Embryonic facial prominence (tissue), 1 donor: ENCODE measurements around the gene PFKL.
"Not testable (repeated sequence)": the region's sequence is repeated elsewhere in the genome, so short reads cannot be mapped to it uniquely, and the experiment has no call there.

ENCODE experiments used
- DNase-seq: peaks from one replicate; pipeline ENCODE4 v3.0.0-alpha.2; 2016; ENCODE audit errors: extremely low spot score

PFKL gene

DNA sequence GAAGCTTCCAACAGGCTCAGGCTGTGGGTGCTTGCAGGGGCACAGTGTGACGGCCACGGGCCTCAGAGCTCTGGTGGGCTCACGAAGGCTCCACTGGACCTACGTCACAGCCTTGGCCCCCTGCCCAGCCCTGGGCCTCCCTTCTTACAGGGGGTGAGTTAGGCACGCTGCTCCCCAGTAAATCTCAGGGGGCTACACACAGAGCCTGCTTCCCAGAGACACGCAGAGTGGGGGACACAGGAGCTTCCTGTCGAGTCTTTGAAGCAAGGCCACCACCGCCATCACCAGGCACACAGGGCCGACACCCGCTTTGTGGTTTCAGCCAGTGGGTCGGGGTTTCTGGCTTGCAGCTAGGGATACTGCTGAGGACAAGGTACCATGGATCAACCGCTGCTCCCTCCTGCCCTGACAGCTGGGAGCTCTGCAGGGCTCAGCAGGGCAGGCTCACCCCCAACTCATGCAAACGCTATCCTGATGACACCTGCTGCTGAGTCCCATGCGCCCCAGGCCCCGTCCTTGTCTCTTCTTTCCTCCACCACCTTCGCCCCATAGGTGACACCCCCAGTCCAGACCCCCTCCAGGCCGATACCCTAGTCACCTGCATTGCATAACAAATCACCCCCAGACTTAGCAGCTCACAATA, 44.8 kb downstream of the PFKL start:
- DNase-seq, result no peak

DNA sequence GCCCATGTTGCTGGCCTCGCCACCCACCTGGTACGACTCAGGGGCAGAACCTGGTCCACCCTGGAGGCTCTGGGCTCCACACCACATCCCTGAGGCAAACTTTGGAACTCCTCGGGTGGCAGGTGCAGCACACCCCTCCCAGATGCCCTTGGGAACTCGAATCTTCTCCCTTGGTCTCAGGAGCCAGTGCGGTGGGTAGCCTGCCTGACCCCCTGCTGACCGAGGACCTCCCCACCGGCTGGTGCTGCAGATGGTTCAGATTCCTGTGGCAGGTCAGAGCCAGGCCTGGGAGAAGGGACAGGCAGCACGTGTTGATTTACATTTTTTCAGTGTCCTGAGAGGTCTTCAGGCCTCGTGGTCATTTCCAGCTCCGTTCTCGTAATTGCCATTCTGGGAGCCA, 45.6 kb downstream of the PFKL start:
- no peak for DNase-seq

DNA sequence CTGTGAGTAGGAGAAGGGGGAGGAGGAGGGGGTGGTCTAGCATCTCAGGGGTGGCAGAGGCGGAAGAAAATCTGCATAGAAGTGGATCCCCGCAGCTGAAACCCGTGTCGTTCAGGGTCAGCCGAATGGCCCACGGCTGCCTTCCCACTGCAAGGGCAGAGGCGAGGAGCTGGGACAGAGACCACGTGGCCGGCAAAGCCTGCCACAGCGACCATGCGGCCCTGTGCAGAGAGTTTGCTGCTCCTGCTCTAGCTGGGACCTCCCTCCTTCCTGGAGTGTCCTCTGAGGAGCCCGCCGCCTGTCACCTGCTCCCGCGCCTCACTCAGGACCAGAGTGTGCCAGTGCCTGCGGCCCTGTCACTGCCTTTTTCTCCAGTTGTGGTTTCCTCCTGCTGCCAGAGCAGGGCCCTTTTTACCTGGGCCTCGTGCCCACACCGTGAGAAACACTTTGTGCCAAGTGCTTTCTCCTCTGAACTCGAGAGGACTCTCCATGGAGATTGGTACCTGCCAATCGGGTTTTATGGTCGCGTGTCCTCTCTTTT, 48.1 kb downstream of the PFKL start:
- DNase-seq, result no peak

DNA sequence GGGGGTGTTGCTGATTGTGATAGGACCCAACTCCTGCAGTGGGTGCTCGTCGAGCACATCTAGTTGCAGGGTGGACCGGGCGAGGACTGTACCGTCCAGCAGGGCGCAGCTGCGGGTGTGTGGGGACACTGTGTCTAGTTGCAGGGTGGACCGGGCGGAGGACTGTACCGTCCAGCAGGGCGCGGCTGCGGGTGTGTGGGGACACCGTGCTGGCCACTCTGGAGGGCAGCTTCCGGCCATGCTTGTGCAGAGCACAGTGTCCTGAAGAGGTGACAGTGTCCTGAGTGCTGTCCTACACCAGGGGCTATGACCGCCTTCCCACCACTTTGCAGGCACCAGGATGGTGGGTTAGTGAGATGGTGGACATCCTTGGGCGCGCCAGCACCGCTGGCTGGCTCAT, 49.0 kb downstream of the PFKL start:
- DNase-seq, result no peak

DNA sequence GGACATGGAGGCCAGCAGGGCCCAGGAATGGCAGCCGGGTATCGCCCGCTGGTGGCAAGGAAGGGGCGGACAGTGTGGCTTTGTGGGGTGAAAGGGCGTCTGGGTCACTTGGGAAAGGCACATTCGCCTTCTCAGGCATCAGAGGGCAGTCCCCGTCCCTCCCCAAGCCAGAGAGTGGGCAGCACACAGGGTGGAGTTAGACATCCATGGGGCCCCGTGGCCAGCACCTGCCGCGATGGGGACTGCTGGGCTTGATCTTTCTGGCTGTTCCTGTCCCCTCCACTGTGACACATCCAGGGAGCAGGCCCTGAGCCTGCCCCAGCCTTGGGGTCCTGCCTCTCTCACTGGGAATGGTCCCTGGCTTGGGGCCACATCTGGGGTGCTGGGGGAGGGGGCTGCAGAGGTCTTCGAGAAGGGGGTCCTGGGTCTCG, 49.6 kb downstream of the PFKL start:
- no peak for DNase-seq

DNA sequence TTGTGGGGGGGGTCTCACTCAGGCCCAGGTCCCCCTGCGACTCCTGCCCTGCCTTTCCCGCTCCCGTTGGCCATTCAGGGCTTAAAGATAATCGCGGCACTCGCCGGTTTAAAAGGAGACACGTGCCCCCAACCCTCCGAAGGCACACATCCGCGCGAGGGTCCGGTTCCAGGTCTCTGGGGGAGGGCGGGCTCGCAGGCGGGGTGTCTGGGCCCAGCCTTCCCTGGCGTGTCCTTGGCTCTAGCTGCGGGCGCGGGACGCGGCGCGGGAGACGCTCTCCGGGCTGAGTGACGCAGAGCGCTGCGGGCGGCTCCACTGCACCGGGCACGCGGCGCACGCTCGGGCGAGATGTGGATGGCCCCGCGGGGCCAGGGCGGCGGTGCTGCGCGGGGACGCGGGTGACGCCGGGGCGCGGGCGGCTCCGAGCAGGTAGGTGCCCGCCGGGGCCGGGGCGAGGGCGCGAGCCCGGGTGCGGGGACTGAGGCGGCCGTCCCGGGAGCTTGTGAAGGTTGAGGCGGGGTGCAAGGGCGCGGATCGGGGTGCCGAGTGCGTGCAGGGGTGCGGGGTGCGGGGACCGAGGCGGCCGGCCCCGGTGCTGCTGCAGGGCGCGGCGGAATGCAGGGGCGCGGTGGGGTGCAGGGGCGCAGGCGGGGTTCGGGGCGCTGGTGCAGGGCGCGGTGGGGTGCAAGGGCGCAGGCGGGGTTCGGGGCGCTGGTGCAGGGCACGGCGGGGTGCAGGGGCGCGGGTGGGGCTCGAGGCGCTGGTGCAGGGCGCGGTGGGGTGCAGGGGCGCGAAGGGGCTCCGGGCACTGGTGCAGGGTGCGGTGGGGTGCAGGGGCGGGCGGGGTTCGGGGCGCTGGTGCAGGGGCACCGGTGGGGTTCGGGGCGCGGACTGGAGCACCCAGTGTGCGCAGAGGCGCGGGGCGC, 50.3 kb downstream of the PFKL start:
- DNase-seq, result no peak

DNA sequence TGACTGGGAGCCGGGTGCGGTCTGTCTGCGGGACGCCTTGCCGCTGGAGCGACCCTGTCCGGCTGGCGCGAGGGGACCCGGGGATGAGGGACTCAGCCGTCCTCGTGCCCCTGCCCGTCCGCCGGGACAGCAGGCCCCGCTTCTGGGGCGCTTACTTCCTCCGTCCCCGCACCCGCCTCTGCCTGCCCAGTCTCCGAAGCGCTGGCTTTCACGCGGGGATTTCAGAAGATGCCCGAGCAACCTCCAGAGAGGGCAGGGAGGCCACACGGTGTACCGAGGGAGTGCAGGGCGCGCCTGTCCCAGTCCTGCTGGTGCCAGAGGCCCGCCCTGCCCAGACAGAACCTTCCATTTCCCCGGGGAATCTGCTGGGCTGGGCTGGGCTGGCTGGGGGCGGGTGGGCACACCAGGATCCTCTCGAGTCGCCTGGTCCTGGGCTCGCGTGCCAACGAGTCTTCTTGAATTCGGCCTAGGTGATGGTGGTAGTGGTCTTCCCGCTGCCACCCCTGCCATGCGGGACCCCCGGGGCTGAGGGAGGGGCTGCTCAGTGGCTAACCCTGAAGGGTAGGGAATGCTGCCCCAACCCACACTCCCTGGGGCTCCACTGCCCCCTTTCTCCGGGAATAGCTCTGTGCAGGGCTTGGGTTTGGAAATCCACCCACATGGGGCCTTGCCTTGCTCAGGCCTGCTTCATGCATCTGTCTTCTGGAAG, 51.1 kb downstream of the PFKL start:
- no peak for DNase-seq

DNA sequence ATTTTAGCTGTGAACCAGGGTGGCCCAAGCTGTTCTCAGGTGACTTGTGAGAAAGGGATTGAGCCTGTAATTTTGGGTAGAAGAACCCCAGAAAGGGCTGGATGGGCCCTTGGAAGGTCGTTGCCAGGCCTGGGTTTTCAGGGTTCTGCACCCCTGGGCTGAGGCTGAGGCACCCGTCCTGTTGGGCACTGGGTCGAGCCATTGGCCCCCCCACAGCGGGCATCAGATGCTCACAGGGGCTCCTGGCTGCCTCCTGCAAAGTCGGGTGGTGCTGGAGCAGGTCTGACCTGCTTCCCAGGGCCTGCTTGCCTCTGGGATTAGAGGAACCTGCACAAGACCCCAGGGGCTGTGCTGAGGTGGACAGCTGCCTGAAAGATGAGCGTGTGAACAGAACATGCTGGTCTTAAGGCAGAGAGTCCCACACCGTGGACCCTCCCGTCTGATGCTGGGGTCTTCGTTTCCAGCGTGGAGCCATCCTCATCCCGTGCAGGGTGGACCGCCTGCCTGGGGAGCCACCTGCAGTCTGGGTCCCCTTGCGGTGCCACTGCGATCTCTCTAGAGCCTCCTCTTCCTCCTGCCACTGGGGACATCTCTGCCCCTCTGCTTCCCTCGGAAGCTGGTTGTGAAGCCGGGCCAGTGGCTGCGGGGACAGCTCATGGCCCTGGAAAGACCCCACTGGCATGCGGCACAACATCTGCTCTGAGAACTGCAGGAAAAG, 51.8 kb downstream of the PFKL start:
- DNase-seq, result no peak

DNA sequence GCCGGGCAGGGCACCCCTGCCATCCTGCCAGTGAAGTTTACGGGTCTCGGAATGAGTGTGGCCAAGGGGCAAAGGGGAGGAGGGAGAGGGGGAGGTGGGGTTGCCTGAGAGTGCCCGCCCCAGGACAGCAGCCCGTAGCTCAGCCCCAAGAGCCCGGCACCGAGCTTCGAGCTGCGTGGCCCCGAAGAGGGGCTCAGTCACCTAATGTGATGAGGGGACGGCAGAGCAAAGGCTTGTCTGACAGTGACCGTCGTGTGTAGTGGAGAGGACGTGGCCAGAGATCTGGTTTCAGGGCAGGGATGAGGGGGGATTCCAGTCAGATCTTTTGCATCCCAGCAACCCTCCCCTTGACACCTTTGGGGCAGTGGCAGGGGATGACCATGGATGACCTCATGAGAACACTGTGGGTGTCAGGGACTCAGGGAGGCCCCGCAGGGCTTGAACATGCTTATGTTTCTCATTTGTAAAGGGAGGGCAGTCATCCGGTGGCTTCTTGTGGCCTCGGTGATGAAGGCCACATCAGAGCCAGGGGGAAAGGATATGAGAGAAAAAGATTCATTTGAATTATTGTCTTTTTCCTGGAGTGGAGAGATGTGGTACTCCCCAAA, 52.5 kb downstream of the PFKL start:
- DNase-seq, result no peak

DNA sequence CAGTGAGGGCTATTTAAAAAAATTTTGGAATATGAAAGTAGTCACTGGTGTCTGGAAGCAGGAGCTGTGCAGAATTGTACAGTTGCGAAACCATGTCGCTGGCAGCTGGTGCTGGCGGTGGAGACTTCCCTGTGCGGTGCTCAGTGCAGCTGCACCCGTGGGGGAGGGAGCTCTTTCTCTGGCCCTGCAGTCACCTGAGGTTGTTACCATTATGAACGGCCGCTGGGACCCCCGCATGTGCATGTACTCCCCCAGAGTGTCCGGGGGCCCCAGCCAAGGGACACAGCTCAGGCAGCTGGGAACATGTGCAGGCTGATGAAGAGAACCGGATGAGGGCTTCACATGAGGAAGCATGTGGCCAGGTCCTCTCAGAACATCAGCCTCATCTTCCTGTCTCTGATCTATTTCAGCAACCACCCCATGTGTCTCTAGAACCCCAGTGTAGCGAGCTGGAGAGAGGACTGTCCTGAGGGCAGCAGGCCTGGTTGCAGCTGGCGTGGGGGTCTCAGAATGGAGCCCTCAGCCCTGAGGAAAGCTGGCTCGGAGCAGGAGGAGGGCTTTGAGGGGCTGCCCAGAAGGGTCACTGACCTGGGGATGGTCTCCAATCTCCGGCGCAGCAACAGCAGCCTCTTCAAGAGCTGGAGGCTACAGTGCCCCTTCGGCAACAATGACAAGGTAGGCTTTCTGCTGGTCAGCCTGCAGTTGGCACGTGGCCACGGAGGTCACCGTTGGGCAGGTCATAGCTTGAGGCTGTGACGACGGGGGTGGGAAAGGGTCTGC, 53.5 kb downstream of the PFKL start, which contains the start of gene TRPM2:
Gene TRPM2 (plus strand): TSS at position 431 of the 780 bp plus-strand sequence. CDS start 80 bp downstream, at position 511.
- DNase-seq, result no peak

DNA sequence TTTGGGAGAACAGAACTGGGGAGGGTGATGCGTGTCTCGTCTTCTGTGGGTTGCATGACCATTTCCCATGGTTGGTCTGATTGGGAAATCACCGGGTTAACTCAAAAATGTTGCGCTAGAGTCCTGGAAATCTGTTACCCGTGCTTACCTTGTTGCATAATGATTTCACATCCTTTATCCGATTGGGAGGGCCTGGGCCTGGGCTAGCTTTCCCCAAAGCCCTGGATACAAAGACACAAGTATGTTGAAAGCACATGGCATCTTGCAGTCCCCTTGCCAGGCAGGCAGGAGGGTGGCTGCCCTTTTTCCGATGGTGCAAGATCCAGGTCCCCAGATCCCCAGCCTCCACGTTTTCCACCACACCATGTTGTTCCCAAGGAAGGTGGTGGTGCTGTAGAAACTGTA, 54.1 kb downstream of the PFKL start:
- no peak for DNase-seq

DNA sequence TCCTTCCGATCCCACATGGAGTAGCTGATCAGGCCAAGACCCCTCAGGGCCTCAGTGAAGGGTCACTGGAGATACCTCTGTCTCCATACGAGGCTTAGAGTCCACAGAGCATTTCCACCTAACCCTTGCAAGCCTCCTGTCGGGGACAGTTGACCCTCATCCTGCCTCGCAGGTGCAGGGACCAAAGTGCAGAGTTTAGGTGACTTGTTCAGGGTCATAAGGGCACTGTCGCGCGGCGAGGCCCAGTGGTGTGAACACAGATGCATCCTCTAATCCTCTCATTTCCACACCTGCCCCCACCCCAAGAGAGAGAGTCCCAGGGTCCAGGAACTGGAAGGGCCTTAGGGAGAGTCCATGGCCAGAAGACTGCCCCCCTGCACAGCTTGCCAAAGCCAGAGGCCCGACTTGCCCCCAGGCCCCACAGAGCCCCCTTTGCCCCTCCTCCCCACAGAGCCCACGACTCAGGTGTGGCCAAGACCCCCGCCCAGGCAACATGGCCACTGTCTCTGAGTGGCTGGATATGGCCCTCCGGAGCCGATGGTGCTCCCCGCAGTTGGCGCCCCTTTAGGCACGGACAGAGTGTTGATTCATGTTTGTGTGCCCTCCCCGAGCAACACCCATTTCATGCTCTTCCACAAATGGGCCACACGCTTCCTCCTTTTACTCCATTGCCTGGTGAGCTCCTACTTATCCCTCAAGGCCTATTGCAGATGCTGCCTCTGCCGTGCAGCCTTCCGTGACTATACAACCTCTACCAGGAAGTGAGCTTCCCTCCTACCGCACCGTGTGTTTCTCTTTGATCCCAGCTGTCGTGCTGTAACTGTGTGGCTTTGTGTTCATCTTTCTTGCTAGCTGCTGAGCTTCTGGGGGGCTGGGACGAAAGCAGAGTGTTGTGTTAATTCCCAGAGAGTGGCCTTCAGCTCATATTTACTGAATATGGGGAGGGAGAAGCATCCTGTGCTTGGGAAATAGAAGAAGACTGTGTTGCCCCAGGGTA, 55.2 kb downstream of the PFKL start:
- DNase-seq, result no peak

DNA sequence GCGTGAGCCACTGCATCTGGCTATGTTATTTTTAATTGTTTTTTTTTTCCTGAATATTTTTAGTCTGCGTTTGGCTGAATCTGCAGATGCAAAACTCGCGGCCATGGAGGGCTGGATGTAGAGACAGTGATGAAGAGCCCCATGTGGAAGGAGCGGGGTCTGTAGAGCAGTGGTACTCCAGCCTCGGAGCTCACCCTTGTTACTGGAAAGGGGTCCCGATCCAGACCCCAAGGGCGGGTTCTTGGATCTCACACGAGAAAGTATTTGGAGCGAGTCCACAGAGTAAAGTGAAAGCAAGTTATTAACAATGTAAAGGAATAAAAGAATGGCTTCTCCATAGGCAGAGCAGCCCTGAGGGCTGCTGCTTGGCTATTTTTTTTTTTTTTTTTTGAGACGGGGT, 56.3 kb downstream of the PFKL start:
- DNase-seq, result no peak

DNA sequence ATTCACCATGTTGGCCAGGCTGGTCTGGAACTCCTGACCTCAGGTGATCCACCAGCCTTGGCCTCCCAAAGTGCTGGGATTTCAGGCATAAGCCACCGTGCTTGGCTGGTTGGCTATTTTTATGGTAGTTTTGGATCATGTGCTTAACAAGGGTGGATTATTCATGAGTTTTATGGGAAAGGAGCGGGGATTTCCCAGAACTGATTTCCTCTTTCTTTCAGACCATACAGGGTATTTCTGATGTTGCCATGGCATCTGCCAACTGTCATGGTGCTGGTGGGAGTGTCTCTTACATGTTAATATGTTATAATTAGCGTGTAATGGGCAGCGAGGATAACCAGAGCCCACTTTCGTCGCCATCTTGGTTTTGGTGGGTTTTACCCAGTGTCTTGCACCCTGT, 56.8 kb downstream of the PFKL start:
- DNase-seq, result no peak

DNA sequence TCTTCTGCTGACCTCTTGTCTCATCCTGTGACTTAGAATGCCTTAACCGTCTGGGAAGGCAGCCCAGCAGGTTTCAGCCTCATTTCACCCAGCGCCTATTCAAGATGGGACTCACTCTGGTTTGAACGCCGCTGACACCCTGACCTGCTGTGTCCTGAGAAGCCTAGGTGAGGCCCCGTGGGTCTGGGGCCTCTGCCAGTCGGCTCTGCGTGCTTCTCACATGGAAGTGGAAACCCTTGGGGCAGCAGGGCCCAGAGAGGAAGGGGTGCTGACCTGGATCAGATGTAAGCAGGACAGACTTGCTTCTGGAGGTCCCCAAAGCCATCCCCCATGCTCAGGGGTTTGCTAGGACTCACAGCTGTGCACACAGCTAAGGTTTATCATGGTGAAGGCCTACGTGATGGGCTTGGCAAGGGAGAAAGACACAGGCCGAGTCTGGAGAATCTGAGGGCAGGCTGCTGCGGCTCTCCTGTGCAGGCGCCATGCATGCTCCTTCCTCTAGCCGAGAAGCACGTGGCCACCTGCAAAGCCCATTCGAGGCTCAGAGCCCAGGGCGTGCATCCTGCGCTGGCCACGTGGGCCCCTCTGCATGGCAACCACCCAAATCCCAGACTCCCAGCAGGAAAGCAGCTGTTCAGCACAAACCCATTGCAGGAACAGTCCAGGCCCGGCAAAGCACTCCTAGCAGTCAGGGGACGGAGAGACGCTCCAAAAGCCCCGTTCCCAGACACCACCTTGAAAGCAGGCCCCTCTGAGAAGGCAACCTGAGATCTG, 57.4 kb downstream of the PFKL start:
- DNase-seq, result no peak

DNA sequence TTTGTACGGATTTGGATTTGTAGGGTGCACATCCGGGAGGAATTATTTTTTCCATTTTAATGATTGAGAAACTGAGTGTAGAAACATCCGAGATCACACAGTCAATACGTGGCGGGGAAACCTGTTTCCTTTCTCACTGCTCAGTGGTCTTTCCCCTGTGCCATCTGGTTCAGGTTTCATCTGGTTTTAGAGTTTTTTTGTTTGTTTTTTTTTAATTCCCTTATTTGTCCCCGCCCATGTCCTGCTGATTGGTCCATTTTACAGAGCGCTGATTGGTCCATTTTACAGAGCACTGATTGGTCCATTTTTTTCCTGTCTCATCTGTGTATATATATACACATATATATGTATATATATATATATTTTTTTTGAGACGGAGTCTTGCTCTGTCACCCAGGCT, 59.5 kb downstream of the PFKL start:
- DNase-seq, result no peak

DNA sequence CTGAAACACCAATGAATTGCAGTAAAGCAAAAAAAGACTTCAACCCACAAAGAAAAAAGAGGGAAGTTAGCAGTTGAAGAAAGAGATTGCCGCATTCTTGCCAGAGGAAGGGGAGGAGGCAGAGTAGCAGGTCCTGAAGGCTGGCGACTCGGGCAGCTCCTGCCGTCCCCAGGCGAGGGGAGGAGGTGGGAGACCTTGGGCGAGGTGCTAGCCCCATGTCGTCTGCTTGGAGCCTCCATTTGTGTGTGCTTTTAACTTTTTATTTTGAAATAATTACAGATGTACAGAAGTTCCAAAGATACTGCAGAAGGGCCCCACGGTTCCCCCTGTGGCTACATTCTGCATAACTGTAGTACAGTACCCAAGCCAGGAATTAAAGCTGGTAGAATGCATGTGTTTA, 60.3 kb downstream of the PFKL start:
- no peak for DNase-seq

DNA sequence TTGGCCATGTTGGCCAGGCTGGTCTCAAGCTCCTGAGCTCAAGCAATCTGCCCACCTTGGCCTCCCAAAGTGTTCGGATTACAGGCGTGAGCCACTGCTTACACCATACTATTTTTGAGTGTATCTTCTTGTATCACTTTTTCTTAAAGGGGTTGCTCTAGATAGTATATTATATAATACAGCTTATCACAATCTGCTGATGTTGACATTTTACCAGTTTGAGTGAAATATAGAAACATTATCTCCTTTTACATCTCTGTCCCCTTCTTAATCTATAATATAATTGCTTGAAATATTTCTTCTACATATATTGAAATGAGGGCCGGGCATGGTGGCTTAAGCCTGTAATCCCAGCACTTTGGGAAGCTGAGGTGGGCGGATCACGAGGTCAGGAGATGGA, 62.0 kb downstream of the PFKL start:
- not testable (repeated sequence) for DNase-seq
